Stimulated activated CD8-positive, alpha-beta memory T cell treated with anti-CD3 and anti-CD28 coated beads, Interleukin-15, amount 100 ng/mL, for 4 hours (primary cell): ENCODE data around the gene UGT1A8.

ENCODE experiments used
- DNase-seq, 2 donors: peaks; one replicate each; pipeline ENCODE4 v3.0.0-alpha.2; 2020; ENCODE audit warnings: low read depth in 2 of 2

UGT1A8 gene

DNA sequence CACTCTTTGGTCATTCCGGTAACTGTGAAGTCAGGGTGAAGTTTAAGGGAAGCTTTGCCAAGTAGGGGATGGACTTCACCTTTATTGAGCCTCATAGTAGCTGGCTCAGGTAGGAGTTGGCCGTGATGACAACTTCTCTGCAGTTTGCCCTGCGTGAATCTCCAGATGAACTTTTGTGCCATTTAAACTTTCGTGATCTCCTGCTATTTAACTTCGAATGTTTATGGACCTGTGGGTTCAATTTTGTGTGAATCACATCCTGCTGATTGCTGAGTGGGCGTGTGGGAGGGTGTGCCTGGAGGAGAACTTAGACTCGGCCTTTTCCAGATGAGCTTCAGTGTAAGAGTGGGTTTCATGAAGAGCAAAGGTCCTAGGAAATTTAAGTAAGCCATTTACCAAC, 146.8 kb downstream of the UGT1A8 start:
- no peak for DNase-seq

- no peak for DNase-seq
These were observed 147.3 kb downstream of the UGT1A8 start for GRCh38 chr2:233764761-233765160.

DNA sequence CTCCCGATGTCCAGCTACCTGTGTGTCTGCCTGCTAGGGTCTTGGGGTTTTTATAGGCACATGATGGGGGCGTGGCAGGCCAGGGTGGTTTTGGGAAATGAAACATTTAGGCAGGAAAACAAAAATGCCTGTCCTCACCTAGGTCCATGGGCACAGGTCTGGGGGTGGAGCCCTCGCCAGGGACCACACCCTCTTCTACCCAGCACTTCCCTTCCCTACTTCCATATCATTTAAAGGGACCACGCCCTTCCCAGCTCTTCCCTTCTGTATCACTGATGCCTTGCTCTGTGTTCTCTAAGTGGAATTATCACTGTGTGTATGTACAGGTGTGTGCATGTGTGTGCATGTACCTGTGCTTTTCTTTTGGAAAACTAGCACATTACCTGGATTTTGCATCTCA, 149.0 kb downstream of the UGT1A8 start:
- DNase-seq = no peak

GRCh38 chr2:233768076-233768475, 150.6 kb downstream of the UGT1A8 start:
- DNase-seq = no peak

- DNase-seq = no peak
These were observed 151.8 kb downstream of the UGT1A8 start for GRCh38 chr2:233769260-233769659.

DNA sequence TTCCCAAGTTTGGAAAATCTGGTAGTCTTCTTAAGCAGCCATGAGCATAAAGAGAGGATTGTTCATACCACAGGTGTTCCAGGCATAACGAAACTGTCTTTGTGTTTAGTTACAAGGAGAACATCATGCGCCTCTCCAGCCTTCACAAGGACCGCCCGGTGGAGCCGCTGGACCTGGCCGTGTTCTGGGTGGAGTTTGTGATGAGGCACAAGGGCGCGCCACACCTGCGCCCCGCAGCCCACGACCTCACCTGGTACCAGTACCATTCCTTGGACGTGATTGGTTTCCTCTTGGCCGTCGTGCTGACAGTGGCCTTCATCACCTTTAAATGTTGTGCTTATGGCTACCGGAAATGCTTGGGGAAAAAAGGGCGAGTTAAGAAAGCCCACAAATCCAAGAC, 154.7 kb downstream of the UGT1A8 start:
- no peak for DNase-seq

GRCh38 chr2:233772583-233772982, 155.2 kb downstream of the UGT1A8 start:
- DNase-seq = no peak

GRCh38 chr2:233773854-233774253, 156.4 kb downstream of the UGT1A8 start:
- DNase-seq = no peak

DNA sequence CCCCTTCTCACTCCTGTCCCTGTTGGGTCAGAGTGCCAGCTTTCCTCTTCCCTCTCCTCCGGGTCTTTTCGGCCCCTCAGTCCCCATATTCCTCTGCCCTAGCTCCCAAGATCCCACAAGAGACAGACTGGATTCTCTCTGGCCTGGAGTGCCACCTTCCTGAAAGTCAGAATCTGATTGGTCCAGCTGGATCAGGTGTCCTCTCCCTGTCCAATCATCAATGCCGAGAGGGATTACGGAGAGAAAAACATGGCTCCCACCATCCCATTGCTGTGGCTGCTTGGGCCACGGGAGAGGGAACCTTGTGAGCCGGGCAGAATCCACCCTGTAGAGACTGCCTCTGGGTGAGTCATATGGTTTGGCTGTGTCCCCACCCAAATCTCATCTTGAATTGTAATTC, 158.0 kb downstream of the UGT1A8 start:
- no peak for DNase-seq

DNA sequence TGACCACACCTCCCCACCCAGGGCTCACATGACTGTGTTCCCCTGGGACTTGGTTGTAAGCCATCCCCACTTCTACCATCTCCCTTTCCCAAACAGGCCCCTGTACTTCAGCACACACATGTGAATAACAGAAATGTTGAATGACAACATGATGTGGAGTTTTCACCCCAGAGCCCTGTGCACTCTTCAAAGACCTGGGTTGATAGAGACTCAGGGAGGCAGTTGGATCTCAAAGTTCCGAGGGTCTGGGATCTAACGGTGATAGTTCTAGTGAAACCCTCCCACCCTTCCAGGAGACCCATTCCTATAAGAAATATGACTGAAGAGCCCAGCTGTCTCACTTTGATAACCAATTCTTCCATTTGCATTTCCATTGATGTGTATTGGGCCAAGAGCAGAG, 160.6 kb downstream of the UGT1A8 start, which contains the start of gene MROH2A:
Gene MROH2A (plus strand): TSS at position 301 of the 400 bp plus-strand sequence. CDS start 1,029 bp downstream, outside the sequence.
- DNase-seq = no peak

DNA sequence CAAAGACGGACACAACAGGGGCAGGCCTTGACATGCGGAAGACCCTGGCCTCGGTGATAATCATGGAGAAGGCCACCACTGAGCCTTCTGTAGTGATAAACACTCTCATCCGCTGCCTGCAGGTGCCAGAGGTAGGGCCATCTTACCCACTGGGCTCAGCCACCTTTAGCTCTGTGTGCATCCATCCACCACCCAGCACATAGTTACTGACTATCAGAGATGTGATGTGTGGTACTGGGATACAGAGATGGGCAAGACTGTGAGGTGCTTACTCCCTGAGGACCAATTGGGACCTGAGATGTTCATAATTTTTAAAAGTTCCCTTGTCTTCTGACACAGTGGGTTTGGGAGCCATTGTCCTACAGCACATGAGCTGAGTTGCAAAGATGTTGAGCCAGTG, 162.3 kb downstream of the UGT1A8 start:
- DNase-seq = no peak

- no peak for DNase-seq
These were observed 163.3 kb downstream of the UGT1A8 start for GRCh38 chr2:233780771-233781170.

GRCh38 chr2:233789554-233789953, 172.1 kb downstream of the UGT1A8 start:
- DNase-seq = no peak

GRCh38 chr2:233791151-233791882, 173.9 kb downstream of the UGT1A8 start:
- no peak for DNase-seq

- no peak for DNase-seq
These were observed 174.5 kb downstream of the UGT1A8 start for GRCh38 chr2:233791883-233792329.

- DNase-seq = no peak
These were observed 175.3 kb downstream of the UGT1A8 start for GRCh38 chr2:233792720-233793119.

- no peak for DNase-seq
These were observed 176.2 kb downstream of the UGT1A8 start for GRCh38 chr2:233793465-233794127.

DNA sequence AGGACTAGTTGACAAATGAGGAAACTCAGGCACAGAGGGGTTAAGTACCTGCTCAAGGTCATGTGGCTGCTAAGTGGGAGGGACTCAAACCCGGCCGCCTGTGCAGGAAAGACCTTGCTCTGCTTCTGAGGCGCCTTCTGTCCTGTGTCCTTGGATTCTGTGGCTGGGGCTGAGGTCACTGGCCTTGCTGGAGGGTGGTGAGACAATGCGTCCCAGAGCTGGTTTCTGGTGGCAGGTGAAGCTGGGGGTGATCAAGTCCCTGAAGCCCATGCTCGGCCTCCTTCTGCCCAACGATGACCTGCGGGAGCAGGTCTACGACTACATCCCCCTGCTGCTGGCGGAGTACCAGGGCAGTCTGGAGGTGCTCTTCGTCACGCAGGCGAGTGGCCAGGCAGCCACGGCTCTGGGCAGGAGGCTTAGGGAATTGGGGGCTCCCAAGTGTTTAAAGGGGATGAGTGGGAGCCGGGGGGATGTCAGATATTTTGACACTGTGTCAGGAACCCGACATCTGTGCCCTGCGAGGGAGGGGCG, 176.8 kb downstream of the UGT1A8 start:
- DNase-seq = no peak

- DNase-seq = no peak
These were observed 178.3 kb downstream of the UGT1A8 start for GRCh38 chr2:233795735-233796171.

- no peak for DNase-seq
These were observed 178.8 kb downstream of the UGT1A8 start for GRCh38 chr2:233796254-233796653.

- DNase-seq = no peak
These were observed 181.1 kb downstream of the UGT1A8 start for GRCh38 chr2:233798335-233799086.

- no peak for DNase-seq
These were observed 181.7 kb downstream of the UGT1A8 start for GRCh38 chr2:233799087-233799665.
